ENCODE data around the gene ABLIM1. TPM values are rescaled to one million over a fixed set of nuclear protein-coding genes. Genes with fewer than 3 reads are reported as not detected.

ABLIM1 gene
- total RNA-seq, 4 donors from 2014 or later = 56.9 to 108 (median 96.1) TPM

DNA sequence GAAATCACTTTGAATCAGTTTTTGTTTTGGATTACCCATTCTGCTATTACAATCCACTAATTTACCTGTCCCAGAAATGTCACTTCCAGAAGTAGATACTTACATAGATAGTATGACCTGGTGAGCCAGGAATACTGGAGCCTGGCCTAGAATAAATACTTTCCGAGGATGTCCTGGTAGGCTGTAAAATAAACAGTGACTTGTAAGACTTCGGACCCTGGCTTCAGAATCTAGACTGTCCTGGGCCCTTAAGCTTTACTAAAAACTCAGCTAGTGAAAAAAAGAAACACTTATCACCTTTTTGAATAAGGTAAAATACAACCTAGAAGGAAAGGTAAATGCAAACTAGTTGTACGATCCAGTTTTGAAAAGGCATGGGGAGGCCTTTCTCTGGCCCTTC lies 184.3 kb downstream of the ABLIM1 start:
- intact Hi-C loops (cut with DNase I; ENCODE audit: low total_unique reads) (no loop called here), in situ Hi-C loops (cut with MboI; ENCODE audit: low pct_ligation_motif_present in 1 of 4, low pct_unique_long_range_greater_than_20kb in 1 of 4, low sequenced_read_pairs in 3 of 4) (loop anchor here in 3 of 4 donors (5.0 to 25.0 kb wide), 5 partner anchors 74 to 314 kb away; no protein-coding TSS in a partner anchor)
- Histone ChIP-seq H3K9me3 (no peaks in the 10 kb centered on the region), H3K4me3 (no peak overlapping the region), H3K36me3 (no peaks in the 10 kb centered on the region), H3K4me1 (peaks cover 0 to 26% (median 10%) of the 10 kb centered on the region in 4 donors), H3K27ac (peak overlapping the region in 2 of 4 donors; percentile 4 to 41), H3K27me3 (no peaks in the 10 kb centered on the region)
- 51 to 68% methylated on average over 3 of the region's 3 CpGs for WGBS, 2 donors (ENCODE audit: low coverage in 1 of 2)
- TF ChIP-seq POLR2A (IDR thresholded peaks at IDR 0.05) (no peak), POLR2AphosphoS5 (IDR thresholded peaks at IDR 0.05) (no peak), EP300 (IDR thresholded peaks at IDR 0.05; ENCODE audit: low read depth) (no peak)
- TF ChIP-seq, protein P1, sequence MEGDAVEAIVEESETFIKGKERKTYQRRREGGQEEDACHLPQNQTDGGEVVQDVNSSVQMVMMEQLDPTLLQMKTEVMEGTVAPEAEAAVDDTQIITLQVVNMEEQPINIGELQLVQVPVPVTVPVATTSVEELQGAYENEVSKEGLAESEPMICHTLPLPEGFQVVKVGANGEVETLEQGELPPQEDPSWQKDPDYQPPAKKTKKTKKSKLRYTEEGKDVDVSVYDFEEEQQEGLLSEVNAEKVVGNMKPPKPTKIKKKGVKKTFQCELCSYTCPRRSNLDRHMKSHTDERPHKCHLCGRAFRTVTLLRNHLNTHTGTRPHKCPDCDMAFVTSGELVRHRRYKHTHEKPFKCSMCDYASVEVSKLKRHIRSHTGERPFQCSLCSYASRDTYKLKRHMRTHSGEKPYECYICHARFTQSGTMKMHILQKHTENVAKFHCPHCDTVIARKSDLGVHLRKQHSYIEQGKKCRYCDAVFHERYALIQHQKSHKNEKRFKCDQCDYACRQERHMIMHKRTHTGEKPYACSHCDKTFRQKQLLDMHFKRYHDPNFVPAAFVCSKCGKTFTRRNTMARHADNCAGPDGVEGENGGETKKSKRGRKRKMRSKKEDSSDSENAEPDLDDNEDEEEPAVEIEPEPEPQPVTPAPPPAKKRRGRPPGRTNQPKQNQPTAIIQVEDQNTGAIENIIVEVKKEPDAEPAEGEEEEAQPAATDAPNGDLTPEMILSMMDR (IDR thresholded peaks at IDR 0.05) = no peak
- no peak for DNase-seq

DNA sequence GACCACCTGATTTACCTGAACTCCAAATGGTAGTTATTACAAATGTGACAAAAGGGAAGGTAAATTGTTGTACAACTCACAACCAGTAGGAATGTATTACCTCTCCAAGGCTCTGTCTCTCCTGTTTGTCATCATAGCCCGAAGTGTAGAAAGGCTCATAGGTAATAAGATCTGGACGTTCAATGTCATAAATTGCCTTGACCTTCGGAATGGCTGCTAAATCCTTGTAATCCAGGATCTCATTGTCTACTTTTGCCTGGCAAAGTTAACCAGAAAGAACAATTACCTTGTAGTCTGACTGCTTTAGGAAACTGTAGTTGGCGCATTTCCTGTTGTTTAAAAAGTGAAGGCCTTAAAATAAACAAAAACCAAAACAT lies 185.2 kb downstream of the ABLIM1 start:
- H3K27ac ChIP-seq = peak overlapping the region; percentile 41 to 64 (median 46)
- no peak for DNase-seq
- H3K4me3 ChIP-seq = no peak overlapping the region

DNA sequence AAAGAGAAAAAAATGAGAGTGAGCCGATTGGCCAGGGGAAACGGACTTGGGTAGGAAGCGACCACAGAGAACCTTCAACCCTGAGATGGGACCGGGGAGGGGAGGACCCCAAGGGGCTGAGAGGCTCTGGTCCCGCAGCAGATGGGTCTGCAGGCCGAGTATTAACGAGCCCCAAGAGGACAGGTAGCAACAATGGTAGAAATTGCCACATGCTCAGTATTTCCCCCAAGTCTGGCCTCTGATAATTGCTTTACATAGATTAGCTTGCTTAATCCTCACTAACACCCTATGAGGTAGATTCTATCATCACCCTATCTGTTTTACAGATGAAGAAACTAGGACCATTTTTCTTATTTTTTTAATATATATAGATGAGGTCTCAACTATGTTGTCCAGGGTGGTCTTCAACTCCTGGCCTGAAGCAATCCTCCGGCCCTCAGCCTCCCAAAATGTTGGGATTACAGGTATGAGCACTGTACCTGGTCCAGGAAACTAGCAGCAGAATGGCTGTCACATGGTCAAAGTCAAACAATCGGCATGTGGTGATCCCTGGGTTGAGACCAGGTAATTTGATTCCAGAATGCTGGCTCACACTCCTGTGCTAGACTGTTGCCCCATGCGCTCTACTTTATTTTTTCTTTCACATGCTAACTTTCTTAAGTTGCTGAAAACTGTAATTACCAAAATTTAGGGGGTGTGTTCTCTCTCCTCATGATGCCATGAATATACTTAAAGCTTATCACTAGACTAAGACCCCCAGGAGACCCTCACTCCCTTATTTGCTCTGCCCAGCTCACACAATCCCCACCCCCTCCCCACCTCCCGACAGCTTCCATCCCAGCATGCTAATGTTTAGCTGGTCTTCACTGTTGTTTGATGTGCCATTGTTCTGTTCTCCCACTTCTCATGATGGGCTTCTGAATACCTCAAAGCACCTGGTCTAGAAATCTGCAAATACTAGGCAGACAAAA lies 185.9 kb downstream of the ABLIM1 start:
- intact Hi-C loops (cut with DNase I; ENCODE audit: low total_unique reads) = no loop called here
- Histone ChIP-seq H3K4me1 (peaks cover 0 to 26% (median 10%) of the 10 kb centered on the region in 4 donors), H3K27ac (peak overlapping the region; percentile 41 to 64 (median 46)), H3K4me3 (no peak overlapping the region), H3K36me3 (no peaks in the 10 kb centered on the region), H3K27me3 (no peaks in the 10 kb centered on the region), H3K9me3 (no peaks in the 10 kb centered on the region)
- in situ Hi-C loops (cut with MboI; ENCODE audit: low pct_ligation_motif_present in 1 of 4, low pct_unique_long_range_greater_than_20kb in 1 of 4, low sequenced_read_pairs in 3 of 4) = loop anchor here in 3 of 4 donors (5.0 to 25.0 kb wide), 5 partner anchors 75 to 315 kb away; no protein-coding TSS in a partner anchor
- no peak for TF ChIP-seq POLR2AphosphoS5 (IDR thresholded peaks at IDR 0.05)
- no peak for TF ChIP-seq POLR2A (IDR thresholded peaks at IDR 0.05)
- TF ChIP-seq, protein P1 (IDR thresholded peaks at IDR 0.05) = no peak
- no peak for TF ChIP-seq EP300 (IDR thresholded peaks at IDR 0.05; ENCODE audit: low read depth)
- peak; percentile 22 for DNase-seq
- 75 to 77% methylated on average over 10 to 11 of the region's 11 CpGs for WGBS, 2 donors (ENCODE audit: low coverage in 1 of 2)

More for the DNA sequence above, 185.2 kb downstream of the ABLIM1 start:
- no peak for TF ChIP-seq POLR2A (IDR thresholded peaks at IDR 0.05)
- TF ChIP-seq, protein P1 (IDR thresholded peaks at IDR 0.05) = no peak
- no peak for TF ChIP-seq EP300 (IDR thresholded peaks at IDR 0.05; ENCODE audit: low read depth)
- no peak for TF ChIP-seq POLR2AphosphoS5 (IDR thresholded peaks at IDR 0.05)
- in situ Hi-C loops (cut with MboI; ENCODE audit: low pct_ligation_motif_present in 1 of 4, low pct_unique_long_range_greater_than_20kb in 1 of 4, low sequenced_read_pairs in 3 of 4) (loop anchor here in 3 of 4 donors (5.0 to 25.0 kb wide), 5 partner anchors 74 to 314 kb away; no protein-coding TSS in a partner anchor), intact Hi-C loops (cut with DNase I; ENCODE audit: low total_unique reads) (no loop called here)
- H3K9me3 ChIP-seq = no peaks in the 10 kb centered on the region
- no peaks in the 10 kb centered on the region for H3K36me3 ChIP-seq
- WGBS, 2 donors (ENCODE audit: low coverage in 1 of 2) = 45 to 58% methylated on average over 3 to 4 of the region's 4 CpGs
- no peaks in the 10 kb centered on the region for H3K27me3 ChIP-seq
- H3K4me1 ChIP-seq = peaks cover 0 to 26% (median 10%) of the 10 kb centered on the region in 4 donors

Measured in transverse colon (tissue), 4 donors.